ENCODE results near the gene XYLT1. TPM values are rescaled to one million over a fixed set of nuclear protein-coding genes. Genes with fewer than 3 reads are reported as not detected.

XYLT1 gene
- total RNA-seq, 2 experiments from 2014 or later = 7.3 to 8.9 TPM

GRCh38 chr16:17299790-17300189, 171.0 kb downstream of the XYLT1 start:
- intact Hi-C loops (cut with micrococcal nuclease) = no loop called here
- Mint-ChIP-seq H3K4me1 (ENCODE audit: low read depth) (peaks cover 28% of the 10 kb centered on the region), H3K36me3 (ENCODE audit: low read depth) (no peaks in the 10 kb centered on the region), H3K9me3 (no peaks in the 10 kb centered on the region), H3K27ac (no peak overlapping the region), H3K4me3 (no peak overlapping the region), H3K27me3 (no peaks in the 10 kb centered on the region)
- DNase-seq (no peak), ATAC-seq (no peak)
- POLR2A ChIA-PET = no interaction called here
- no peak for TF ChIP-seq CTCF (IDR thresholded peaks at IDR 0.05)
- CTCF ChIA-PET = no interaction called here

GRCh38 chr16:17298238-17298637, 172.5 kb downstream of the XYLT1 start:
- H3K9me3 Mint-ChIP-seq = no peaks in the 10 kb centered on the region
- no peak overlapping the region for H3K4me3 Mint-ChIP-seq
- no peak overlapping the region for H3K27ac Mint-ChIP-seq
- intact Hi-C loops (cut with micrococcal nuclease) = no loop called here
- DNase-seq = no peak
- H3K27me3 Mint-ChIP-seq = no peaks in the 10 kb centered on the region
- ATAC-seq = no peak
- TF ChIP-seq CTCF (IDR thresholded peaks at IDR 0.05) = no peak
- H3K4me1 Mint-ChIP-seq (ENCODE audit: low read depth) = peaks cover 22% of the 10 kb centered on the region
- H3K36me3 Mint-ChIP-seq (ENCODE audit: low read depth) = no peaks in the 10 kb centered on the region
- CTCF ChIA-PET = no interaction called here
- POLR2A ChIA-PET = no interaction called here

GRCh38 chr16:17296431-17296830, 174.3 kb downstream of the XYLT1 start:
- ATAC-seq = no peak
- Mint-ChIP-seq H3K4me3 (no peak overlapping the region), H3K4me1 (ENCODE audit: low read depth) (peaks cover 5% of the 10 kb centered on the region), H3K27ac (no peak overlapping the region), H3K9me3 (no peaks in the 10 kb centered on the region), H3K27me3 (no peaks in the 10 kb centered on the region), H3K36me3 (ENCODE audit: low read depth) (no peaks in the 10 kb centered on the region)
- ChIA-PET POLR2A (no interaction called here), CTCF (no interaction called here)
- intact Hi-C loops (cut with micrococcal nuclease) = no loop called here
- no peak for DNase-seq
- no peak for TF ChIP-seq CTCF (IDR thresholded peaks at IDR 0.05)

- DNase-seq (no peak), ATAC-seq (no peak)
- H3K27ac Mint-ChIP-seq = no peak overlapping the region
- no peaks in the 10 kb centered on the region for H3K27me3 Mint-ChIP-seq
- H3K9me3 Mint-ChIP-seq = no peaks in the 10 kb centered on the region
- no peaks in the 10 kb centered on the region for H3K36me3 Mint-ChIP-seq (ENCODE audit: low read depth)
- TF ChIP-seq CTCF (IDR thresholded peaks at IDR 0.05) = no peak
- ChIA-PET CTCF (no interaction called here), POLR2A (no interaction called here)
- no peak overlapping the region for H3K4me3 Mint-ChIP-seq
- intact Hi-C loops (cut with micrococcal nuclease) = no loop called here
- H3K4me1 Mint-ChIP-seq (ENCODE audit: low read depth) = peaks cover 4% of the 10 kb centered on the region
These were observed 174.8 kb downstream of the XYLT1 start for GRCh38 chr16:17295948-17296347.

- TF ChIP-seq CTCF (IDR thresholded peaks at IDR 0.05) = no peak
- ChIA-PET CTCF (no interaction called here), POLR2A (no interaction called here)
- Mint-ChIP-seq H3K4me3 (no peak overlapping the region), H3K27me3 (no peaks in the 10 kb centered on the region), H3K4me1 (ENCODE audit: low read depth) (peaks cover 4% of the 10 kb centered on the region), H3K27ac (no peak overlapping the region), H3K36me3 (ENCODE audit: low read depth) (no peaks in the 10 kb centered on the region), H3K9me3 (no peaks in the 10 kb centered on the region)
- intact Hi-C loops (cut with micrococcal nuclease) = no loop called here
- no peak for ATAC-seq
- DNase-seq = no peak
These were observed 175.9 kb downstream of the XYLT1 start for GRCh38 chr16:17294856-17295255.

Data from activated CD8-positive, alpha-beta T cell treated with anti-CD3 and anti-CD28 coated beads for 36 hours (primary cell).